HL-60 (cell line): ENCODE measurements around the gene GTPBP6.
"Not testable (repeated sequence)": the region's sequence is repeated elsewhere in the genome, so short reads cannot be mapped to it uniquely, and the experiment has no call there.

Experiments used
- DNase-seq, 2 experiments: peaks; one replicate each; pipeline ENCODE4 v3.0.0-alpha.2; 2010 to 2020; ENCODE audit warnings: low read depth in 1 of 2, low spot score in 1 of 2
- H3K27ac ChIP-seq: fragments of 250-450 bp; sonication (Bioruptor Pico); replicated peaks from 2 replicates; pipeline ENCODE4 v1.5.1; 2020; ENCODE audit warnings: mild to moderate bottlenecking, moderate library complexity
- H3K27me3 ChIP-seq: fragments of 250-450 bp; sonication (Bioruptor Pico); 2 replicates; pipeline ENCODE4 v1.5.1; 2021; ENCODE audit warnings: mild to moderate bottlenecking, moderate library complexity; ENCODE audit not compliant: insufficient read depth, poor library complexity, severe bottlenecking
- H3K4me3 ChIP-seq: replicated peaks from 2 replicates; pipeline ENCODE4 v1.5.1; 2011; ENCODE audit warnings: mild to moderate bottlenecking, control low read depth, low read length; ENCODE audit not compliant: insufficient read depth
- CTCF ChIP-seq: IDR thresholded peaks from one replicate; pipeline ENCODE4 v1.5.1; 2011; ENCODE audit warnings: low read length, control low read depth, inconsistent platforms; ENCODE audit not compliant: insufficient read depth
- GABPA ChIP-seq: IDR thresholded peaks from 2 replicates; pipeline ENCODE4 v1.6.1; 2012; ENCODE audit warnings: low read depth
- POLR2AphosphoS5 ChIP-seq: IDR thresholded peaks from 2 replicates; pipeline ENCODE4 v1.6.1; 2012; ENCODE audit warnings: low read depth
- REST ChIP-seq: IDR thresholded peaks from 2 replicates; pipeline ENCODE4 v1.6.1; 2012; ENCODE audit warnings: low read depth; ENCODE audit not compliant: insufficient replicate concordance
- SPI1 ChIP-seq: IDR thresholded peaks from 2 replicates; pipeline ENCODE4 v1.6.1; 2012; ENCODE audit warnings: low read depth, mild to moderate bottlenecking, borderline replicate concordance

GTPBP6 gene

GRCh38 chrX:305781-306613 is 12.6 kb downstream of the GTPBP6 start:
- not testable (repeated sequence) for H3K4me3 ChIP-seq, H3K27ac ChIP-seq, H3K27me3 ChIP-seq, DNase-seq

GRCh38 chrX:302975-303374 is 15.6 kb downstream of the GTPBP6 start:
- DNase-seq = no peak
- H3K27ac ChIP-seq = no peak overlapping the region
- no peak for TF ChIP-seq POLR2AphosphoS5
- TF ChIP-seq GABPA = no peak
- TF ChIP-seq SPI1 = no peak
- TF ChIP-seq REST = no peak
- TF ChIP-seq CTCF = no peak
- no peaks in the 10 kb centered on the region for H3K27me3 ChIP-seq
- no peak overlapping the region for H3K4me3 ChIP-seq

- TF ChIP-seq SPI1 (no peak), GABPA (no peak), REST (no peak), CTCF (no peak), POLR2AphosphoS5 (no peak)
- DNase-seq = no peak
- Histone ChIP-seq H3K27ac (no peak overlapping the region), H3K4me3 (no peak overlapping the region), H3K27me3 (no peaks in the 10 kb centered on the region)
These were observed 18.3 kb downstream of the GTPBP6 start for GRCh38 chrX:300334-300733.

- Histone ChIP-seq H3K27ac (no peak overlapping the region), H3K27me3 (no peaks in the 10 kb centered on the region), H3K4me3 (no peak overlapping the region)
- TF ChIP-seq POLR2AphosphoS5 = no peak
- TF ChIP-seq REST = no peak
- TF ChIP-seq GABPA = no peak
- no peak for TF ChIP-seq SPI1
- TF ChIP-seq CTCF = no peak
- DNase-seq = no peak
These were observed 19.6 kb downstream of the GTPBP6 start for GRCh38 chrX:298993-299392.
